HG03521 (cell line): ENCODE measurements around the gene TUBB1.
A peak's percentile ranks its signal among the peaks of the same experiment; 100 is the strongest.
"Not testable (repeated sequence)": the region's sequence is repeated elsewhere in the genome, so short reads cannot be mapped to it uniquely, and the experiment has no call there.

Experiments used
- ATAC-seq: cut with Tn5 transposase; IDR thresholded peaks from one replicate; pipeline ENCODE4 v1.9.1; 2021; ENCODE audit warnings: mild to moderate bottlenecking, moderate library complexity; ENCODE audit not compliant: unreplicated experiment

TUBB1 gene

DNA sequence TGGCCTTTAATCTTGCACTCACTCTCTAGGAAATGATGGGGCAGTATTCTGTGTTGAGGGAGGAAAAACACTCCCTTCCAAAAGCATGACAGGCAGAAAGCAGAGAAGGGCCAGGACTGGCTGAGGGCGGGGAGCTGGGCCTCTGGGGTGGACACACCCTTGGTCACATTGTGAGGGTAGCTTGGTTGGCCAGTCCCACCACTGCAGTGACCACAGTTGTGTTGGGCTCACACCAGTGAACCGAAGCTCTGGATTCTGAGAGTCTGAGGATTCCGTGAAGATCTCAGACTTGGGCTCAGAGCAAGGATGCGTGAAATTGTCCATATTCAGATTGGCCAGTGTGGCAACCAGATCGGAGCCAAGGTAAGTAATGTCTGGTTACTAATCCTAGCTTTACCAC lies at the start of gene TUBB1:
TUBB1 (plus strand) TSS at position 213 of the 400 bp plus-strand sequence; CDS start at position 307, 94 bp downstream.
- ATAC-seq = no peak

DNA sequence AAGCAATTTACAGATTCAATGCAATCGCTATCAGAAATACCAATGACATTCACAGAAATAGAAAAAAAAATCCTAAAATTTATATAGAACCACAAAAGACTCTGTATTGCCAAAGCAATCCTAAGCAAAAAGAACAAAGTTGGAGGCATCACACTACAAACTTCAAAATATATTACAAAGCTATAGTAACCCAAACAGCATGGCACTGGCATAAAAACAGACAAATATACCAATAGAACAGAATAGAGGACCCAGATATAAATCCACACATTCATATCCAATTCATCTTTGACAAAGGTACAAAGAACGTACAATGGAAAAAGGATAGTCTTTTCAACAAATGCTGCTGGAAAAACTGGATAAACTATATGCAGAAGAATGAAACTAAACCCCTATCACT lies 49.8 kb upstream of the TUBB1 start:
- no peak for ATAC-seq

DNA sequence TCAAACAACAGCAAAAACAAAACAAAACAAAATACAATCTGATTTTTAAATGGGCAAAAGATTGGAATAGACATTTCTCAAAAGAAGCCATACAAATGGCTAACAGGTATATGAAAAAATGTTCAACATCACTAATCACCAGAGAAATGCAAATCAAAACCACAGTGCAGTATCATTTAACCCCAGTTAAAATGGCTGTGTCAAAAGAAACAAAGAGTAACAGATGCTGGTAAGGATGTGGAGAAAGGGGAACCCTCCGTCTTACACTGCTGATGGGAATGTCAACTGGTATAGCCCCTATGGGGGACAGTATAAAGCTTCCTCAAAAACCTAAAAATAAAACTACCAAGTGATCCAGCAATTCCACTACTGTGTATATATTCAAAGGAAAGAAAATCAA lies 49.1 kb upstream of the TUBB1 start:
- no peak for ATAC-seq

DNA sequence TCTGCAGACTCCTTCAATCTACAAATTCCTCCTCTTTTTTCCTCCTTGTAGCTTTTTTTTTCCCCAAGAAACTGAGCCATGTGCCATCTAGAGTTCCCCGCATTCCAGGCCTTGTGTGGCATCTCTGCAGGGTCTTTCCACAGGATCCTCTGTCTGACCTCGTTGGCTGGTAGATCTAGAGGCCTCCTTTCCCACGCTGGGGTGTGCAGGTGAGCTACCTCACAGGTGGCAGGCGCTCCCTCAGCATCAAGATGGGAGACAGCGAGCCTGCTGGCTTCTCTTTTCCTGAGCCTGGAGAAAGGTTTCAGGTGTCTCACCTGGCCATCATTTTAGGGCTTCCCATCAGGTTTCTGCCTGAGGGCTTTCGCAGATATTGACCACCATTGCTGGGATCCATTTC lies 47.8 kb upstream of the TUBB1 start:
- no peak for ATAC-seq

DNA sequence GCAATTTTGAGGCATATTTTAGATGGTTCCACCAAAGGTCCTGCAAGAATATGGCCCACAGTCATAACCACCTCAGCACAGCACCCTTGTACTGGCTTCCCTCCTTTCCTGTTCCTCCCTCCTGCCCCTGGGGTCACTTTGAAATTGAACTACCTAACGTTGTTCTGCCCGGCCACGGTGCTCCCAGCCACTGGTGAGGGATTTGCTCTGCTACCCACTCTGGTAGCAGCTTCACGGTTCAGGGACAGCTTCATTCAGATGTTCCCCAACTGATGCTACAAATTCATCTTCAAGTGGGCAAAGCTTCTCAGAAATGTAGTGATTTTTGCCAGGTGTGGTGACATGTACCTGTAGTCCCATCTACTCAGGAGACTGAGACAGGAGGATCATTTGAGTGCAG lies 46.0 kb upstream of the TUBB1 start:
- ATAC-seq = no peak

DNA sequence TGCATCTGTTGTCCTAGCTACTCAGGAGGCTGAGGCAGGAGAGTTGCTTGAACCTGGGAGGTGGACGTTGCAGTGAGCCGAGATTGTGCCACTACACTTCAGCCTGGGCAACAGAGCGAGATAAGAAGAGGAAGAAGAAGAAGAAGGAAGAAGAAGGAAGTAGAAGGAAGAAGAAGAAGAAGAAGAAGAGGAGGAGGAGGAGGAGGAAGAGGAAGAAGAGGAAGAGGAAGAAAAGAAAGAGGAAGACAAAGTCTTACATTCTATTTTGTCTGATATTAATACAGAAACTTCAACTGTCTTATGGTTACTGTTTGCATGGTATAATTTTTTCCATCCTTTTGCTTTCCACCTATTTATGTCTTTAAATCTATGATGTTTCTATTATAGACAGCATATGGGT lies 45.4 kb upstream of the TUBB1 start:
- no peak for ATAC-seq

DNA sequence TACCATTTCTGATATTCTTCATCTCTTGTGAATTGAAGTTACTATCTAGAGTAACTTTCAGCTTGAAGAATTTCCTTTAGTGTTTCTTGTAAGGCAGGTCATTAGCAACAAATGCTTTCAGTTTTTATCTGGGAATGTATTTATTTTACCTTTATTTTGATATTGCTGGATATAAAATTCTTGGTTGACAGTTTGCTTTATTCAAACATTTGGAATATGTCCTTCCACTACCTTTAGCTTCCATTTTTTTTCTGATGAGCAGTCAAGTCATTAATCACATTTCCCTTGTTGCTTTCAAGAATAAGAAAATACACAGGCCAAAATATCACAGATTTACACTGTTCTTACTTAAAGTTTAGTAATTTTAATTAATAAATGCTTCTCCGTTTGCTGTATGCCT lies 43.9 kb upstream of the TUBB1 start:
- no peak for ATAC-seq

DNA sequence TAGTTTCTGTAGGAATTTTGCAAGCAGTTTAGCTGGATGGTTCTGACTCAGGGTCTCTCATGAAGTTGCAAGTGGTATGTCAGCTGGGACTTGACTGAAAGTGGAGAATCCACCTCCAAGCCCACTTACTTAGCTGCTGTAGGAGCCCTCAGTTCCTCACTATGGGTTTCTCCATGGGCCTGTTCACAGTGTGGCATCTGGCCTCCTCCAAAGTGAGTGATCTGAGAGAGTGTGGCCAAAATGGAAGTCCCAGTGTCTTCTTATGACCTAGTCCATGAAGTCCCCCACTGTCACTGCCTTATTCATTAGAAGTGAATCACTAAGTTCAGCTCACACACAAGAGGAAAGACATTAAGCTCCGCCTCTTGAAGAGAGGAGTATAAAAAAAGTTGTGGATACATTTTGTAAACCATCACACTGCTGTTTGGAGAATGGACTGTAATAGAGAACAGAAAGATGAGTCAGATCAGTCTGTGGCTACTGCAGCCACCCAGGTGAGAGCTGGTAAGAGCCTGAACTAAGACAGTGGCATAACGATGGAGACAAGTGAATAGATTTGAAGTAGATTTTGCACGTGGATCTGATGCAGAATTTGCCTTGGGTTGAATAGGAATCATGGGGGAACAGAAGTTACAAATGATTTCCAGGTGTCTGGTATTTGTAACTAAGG lies 43.0 kb upstream of the TUBB1 start:
- no peak for ATAC-seq

DNA sequence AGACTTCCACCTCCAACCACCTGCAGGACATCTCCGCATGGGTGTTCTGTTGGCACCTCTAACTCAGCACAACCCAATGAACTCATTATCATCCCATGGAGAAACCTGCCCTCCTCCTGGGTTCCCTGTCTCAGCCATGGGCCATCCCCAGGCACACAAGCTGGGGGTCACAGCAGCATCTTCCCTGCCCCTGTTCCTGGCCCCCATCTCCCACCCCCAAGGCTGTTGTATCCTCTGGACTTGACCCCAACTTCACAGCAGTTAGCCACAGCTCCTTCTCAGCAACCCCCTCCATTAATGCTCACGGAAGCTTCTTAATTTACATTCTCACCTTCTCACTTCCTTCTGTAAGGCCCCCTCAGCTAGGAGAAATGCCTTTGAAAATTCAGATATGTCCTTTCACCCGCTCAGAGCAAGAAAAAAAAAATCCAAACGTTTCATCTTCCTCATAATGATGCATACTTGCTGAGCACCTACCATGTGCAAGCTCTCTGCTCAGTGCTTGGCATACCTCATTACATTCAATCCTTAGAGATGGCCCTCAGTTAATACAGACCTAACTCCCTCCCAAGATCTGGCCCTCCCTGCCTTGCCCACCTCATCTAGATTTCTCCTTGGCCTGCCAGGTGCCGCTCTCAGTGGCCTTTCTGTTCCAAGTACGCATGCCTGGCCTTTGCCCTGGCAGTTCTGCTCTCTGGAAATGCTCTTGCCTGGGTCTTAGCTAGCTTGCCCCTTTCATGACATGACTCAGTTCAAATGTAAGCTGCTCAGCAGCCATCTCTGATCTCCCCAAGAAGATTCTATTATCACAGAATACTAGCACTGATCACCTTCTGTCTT lies 40.7 kb upstream of the TUBB1 start:
- ATAC-seq = no peak

DNA sequence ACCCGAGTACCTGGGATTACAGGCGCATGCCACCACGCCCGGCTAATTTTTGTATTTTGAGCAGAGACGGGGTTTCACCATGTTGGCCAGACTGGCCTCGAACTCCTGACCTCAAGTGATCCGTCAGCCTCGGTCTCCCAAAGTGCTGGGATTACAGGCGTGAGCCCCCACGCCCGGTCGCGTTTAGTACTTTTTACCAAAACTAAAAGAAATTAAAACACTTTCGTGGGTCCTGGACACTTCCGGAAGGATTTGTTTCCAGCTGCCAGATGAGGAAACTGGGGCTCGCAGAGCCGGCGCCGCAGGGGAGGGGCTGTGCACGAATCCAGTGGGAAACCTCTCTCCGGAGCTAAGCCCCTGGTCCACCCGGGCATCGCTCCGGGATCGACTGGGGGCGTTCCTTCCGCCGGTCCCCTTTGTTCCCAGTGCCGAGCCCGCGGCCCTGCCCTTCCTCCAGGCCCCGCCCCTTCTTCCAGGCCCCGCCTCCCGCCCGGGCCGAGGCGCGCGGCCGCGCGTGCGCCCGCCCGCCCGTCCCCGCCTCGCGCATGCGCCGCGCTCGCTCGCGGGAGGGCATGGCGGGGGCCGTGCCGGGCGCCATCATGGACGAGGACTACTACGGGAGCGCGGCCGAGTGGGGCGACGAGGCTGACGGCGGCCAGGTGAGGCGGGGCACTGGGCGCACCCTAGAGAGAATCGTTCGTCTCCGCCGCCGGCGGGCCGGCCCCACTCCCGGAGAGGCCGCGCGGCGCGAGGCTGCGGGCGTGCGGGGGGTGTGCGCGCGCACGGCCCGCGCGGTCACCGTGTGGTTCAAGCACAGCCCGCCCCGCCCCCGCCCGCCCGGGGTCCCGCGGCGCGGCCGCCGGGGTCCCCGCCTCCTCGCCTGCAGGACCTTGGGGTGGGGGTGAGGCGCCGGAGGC lies 38.3 kb upstream of the TUBB1 start, which contains the start of gene NELFCD:
NELFCD (plus strand) TSS at position 546 of the 917 bp plus-strand sequence; CDS start at position 600, 54 bp downstream.
- peak; percentile 79 for ATAC-seq

DNA sequence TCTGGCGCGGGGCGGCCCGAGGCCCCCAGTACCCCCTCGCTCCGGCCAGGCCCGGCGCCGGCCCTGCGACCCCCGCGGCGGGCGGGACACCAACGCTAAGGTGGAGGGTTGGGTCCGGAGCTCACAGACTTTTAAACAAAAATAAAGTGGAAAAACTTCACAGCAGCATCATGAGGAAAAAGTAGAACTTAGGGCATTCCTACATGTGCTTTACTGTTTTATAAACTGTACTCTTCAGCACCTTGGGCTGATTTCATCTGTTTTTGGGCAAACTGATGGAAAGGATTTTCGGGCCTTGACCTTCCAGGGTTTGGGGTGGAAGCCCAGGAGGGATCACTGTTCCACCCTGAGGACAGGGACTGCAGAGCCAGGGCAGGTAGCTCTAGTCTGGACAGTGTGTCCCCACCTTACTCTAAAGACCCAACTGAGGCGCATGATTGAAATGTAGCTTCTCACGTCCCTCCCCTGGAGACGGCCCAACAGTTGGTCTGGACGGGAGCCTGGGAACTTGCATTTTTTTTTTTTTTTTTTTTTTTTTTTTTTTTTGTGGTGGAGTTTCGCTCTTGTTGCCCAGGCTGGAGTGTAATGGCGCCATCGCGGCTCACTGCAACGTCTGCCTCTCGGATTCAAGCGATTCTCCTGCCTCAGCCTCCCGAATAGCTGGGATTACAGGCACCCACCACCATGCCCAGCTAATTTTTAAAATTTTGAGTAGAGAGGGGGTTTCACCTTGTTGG lies 37.4 kb upstream of the TUBB1 start:
- peak; percentile 4 for ATAC-seq

DNA sequence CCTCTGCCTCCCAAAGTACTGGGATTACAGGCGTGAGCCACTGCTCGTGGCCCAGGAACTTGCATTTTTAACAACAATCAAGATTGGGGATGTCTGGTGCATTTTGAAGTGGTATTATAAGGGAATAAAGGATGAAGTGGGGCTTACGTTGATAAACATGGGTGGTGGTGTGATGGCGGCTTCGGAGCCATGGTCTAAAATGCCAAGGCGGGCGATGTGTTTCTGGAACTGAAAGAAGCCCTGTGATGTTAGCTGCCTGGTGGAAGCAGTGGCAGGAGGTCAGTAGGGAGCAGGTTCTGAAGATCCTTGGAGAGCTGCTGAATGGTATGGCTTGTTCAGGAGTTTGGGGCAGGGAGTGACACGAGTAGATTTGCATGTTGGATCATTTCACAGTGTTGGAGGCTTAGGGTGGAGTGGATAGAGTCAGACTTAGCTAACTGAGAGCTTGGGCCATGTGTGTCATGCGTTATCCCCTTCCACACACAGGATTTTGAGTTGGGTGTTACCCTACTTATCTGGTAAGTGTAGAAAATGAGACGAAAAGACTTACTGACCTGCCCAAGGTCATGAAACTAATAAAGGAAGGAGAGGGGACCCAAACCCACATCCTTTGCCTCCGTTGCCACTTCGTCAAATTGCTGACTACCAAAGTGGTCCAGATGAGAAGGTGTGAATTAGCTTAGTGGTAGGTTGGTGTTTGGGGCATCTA lies 36.7 kb upstream of the TUBB1 start:
- no peak for ATAC-seq

DNA sequence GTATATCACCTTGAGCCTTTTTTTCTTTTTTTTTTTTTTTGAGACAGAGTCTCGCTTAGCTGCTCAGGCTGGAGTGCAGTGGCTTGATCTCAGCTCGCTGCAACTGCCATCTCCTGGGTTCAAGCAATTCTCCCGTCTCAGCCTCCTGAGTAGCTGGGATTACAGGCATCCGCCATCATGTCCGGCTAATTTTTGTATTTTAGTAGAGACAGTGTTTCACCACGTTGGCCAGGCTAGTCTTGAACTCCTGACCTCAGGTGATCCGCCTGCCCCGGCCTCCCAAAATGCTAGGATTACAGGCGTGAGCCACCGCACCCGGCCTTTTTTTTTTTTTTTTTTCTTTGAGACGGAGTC lies 36.1 kb upstream of the TUBB1 start:
- ATAC-seq = not testable (repeated sequence)

DNA sequence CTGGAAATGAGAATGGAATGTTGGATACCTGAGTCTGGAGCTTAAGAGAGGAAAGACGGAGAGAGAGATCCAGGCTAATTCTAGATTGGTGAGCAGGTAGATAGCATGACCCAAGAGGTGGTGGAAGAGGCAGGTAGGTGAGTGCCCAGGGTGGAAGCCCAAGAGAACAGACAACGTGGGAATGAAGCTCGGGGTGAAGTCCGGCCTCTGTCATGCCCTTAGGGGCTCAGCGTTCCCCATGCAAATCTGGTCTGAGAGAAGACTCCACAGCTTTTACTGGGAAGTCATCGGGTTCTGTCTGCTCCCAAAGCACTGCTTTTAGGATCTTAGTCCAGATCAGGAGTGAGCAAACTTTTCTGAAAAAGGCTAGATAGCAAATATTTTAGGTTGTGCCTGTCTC lies 34.5 kb upstream of the TUBB1 start:
- ATAC-seq = no peak

DNA sequence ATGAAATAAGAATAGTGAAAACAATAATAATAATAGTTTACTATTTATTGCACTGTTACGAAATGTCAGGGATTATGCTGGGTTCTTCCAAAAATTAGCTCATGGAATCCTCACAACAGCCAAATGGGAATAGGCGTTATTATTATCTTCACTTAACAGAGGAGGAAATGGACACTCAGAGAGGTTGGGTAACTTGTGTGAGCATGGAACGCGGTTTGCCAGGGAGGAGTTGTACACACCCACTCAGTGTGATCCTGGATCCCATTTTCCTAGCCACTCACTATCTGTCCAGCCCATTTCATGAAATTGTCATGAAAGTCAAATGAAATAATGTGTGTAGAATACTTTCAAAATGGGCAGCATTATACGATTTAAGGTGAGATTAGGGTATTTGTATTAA lies 33.6 kb upstream of the TUBB1 start:
- ATAC-seq = no peak

DNA sequence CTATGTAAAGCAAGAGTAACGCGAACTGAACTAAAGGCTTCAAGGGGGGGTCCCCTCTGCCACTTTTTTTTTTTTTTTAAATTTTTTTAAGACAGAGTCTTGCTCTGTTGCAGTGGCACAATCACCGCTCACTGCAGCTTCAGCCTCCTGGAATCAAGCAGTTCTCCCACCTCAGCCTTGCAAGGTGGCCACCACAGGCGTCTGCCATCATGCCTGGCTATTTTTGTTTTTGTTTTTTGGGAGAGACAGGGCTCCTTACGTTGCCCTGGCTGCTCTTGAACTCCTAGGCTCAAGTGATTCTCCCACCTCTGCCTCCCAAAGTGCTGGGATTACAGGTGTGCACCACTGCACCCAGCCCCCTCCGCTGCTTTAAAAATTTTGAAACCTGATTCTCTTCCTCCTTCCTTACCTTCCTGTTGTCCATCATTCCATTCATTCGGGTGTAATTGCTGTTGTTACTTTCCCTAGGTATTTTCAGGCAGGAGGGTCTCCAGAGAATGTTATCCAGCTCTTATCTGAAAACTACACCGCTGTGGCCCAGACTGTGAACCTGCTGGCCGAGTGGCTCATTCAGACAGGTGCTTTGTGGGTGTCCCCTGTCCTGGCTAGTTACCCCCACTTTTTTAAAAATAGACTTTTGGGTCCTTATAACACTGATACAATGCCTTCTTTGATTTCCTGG lies 32.8 kb upstream of the TUBB1 start:
- ATAC-seq = no peak

DNA sequence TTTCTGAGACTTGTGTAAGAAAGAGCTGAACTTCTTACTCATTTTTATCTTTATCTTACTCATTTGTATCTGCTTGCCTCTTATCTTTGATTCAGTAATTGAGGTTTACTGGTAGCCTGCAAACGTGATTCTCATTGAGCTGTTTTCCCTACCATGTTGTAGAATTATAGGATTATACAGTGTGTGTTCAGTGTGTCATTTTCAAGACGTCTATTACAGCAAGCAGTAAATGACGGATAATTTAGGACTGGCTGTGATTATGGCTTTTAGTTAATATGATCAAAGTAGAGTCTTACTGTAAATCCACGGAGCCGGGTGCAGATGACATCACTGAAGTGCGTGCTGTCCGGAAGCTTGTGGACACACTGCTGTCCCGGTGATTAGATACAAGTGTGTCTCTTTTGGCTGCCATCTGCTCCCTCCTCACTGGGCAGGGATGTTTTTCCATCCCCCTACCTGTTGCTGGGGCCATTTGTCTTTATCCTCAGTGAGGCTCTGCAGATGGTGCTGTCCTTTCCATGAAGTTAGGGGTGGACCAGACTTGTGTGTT lies 32.2 kb upstream of the TUBB1 start:
- no peak for ATAC-seq

DNA sequence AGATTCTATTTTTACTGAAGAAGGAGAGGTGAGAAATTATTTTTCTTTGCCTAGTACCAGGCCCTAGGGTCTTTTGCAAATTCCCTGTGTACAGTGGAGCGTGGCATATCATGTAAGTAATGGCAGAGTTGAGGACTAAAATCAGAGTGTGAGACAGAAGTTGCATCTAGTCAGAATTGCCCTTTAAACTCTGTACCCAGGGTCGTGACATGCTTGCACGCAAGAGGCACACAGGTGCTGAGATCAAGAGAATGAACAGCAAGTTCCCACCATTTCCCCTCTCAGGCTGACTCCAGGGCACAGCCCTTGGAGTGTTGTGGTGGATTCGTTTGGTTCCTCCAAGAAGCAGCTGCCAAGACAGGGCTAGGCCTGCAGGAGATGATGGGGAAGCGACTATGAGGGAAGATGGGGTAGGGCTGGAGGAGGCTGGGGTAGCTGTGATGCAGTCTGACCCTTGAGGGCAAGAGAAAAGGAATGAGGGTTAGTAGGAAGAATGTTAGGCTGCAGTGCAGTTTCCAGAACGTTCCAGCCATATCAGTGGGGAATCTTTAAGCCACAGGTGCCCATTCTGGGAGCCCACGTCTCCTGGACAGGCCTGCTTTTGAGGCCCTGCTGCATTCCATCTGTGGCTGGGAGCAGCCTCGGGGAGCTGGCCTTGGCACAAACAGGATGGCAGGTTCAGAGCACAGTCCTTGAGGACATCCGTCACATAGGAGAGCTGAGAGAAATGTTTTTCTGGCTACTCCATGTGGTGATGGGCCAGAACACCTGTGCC lies 31.3 kb upstream of the TUBB1 start:
- no peak for ATAC-seq

DNA sequence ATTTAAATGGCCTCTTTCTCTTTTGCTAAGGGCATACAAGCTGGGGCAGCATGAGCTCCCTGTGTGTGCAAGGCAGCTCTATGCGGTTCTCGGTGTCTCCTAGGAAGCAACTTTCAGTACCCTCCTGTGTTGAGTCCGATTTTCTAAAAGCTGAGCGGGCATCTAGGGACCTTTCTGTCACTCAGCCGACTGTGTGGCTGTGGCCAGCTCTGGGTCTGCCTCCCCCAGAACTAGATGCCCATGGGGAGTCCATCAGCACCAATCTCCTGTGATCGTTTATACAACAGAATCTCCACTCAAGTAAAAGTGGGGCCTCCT lies 30.7 kb upstream of the TUBB1 start:
- no peak for ATAC-seq
